K562 (cell line): ENCODE data around the gene MRPL28. TPM values are rescaled to one million over a fixed set of nuclear protein-coding genes. Genes with fewer than 3 reads are reported as not detected.

Experiments
- ATAC-seq: fragments of 200-7000 bp; cut with Tn5 transposase; 3 replicates; pipeline ENCODE4 v1.9.1; 2020; ENCODE audit warnings: moderate library complexity
- BruUV-seq: library from RNA; stranded (reverse); fragments of 400-500 nt; replicated peaks from 2 replicates; lab custom pipeline; 2021; lab: Mats Ljungman, UMichigan
- CTCF ChIA-PET: fragments of 300-600 bp; formaldehyde crosslinking; extraction: SDS; loops from one replicate; lab custom pipeline; 2021; ENCODE audit warnings: low intra/inter-chr PET ratio; lab: Yijun Ruan, JAX
- POLR2A ChIA-PET: fragments of 300-600, 350-650 bp; sonication (Branson Sonifier 250); formaldehyde crosslinking; extraction: SDS; loops from one replicate; lab custom pipeline; 2021; ENCODE audit warnings: antibody characterized with exemption, inconsistent platforms; lab: Yijun Ruan, JAX
- DNase-seq, 4 experiments: peaks; one replicate each; pipeline versions ENCODE4 v3.0.0 to v3.0.0-alpha.2; 2011 to 2018; ENCODE audit warnings: low spot score in 3 of 4, mixed read lengths in 3 of 4; ENCODE audit errors: extremely low read depth in 1 of 4
- FAIRE-seq: peaks from 2 replicates; lab custom pipeline; 2011; peaks lifted over from hg19 to GRCh38; lab: Jason Lieb, UNC
- H2AFZ ChIP-seq: 2 replicates; pipeline ENCODE4 v1.6.0; 2011; ENCODE audit warnings: low read depth, low read length, control low read depth, inconsistent platforms
- H3K27ac ChIP-seq: fragments of 200-600 bp; 3 replicates; pipeline ENCODE4 v1.8.0; 2011; ENCODE audit warnings: low read depth, mild to moderate bottlenecking, control low read depth, inconsistent platforms, low read length, moderate library complexity, mixed read lengths; ENCODE audit errors: extremely low read depth
- H3K27me3 ChIP-seq, 2 experiments: fragments of 300-600 bp in 1 of 2; 2 replicates in 1 of 2; 3 replicates in 1 of 2; pipeline versions ENCODE4 v1.6.0 to v1.8.0; 2011; ENCODE audit warnings: inconsistent platforms in 2 of 2, low read length in 2 of 2, mild to moderate bottlenecking in 1 of 2, mixed read lengths in 1 of 2, moderate library complexity in 1 of 2; ENCODE audit not compliant: control insufficient read depth in 2 of 2, insufficient read depth in 2 of 2
- H3K36me3 ChIP-seq: fragments of 300-600 bp; 3 replicates; pipeline ENCODE4 v1.8.0; 2011; ENCODE audit warnings: mild to moderate bottlenecking, low read length, inconsistent platforms; ENCODE audit not compliant: control insufficient read depth, insufficient read depth
- H3K4me1 ChIP-seq, 2 experiments: fragments of 200-600 bp in 1 of 2; replicated peaks in 1 of 2; 2 replicates in 1 of 2; 3 replicates in 1 of 2; pipeline versions ENCODE4 v1.5.1 to v1.8.0; 2011; ENCODE audit warnings: inconsistent platforms in 2 of 2, low read length in 2 of 2, mild to moderate bottlenecking in 1 of 2, mixed read lengths in 1 of 2, moderate library complexity in 1 of 2; ENCODE audit not compliant: control insufficient read depth in 2 of 2, insufficient read depth in 2 of 2
- H3K4me2 ChIP-seq: 2 replicates; pipeline ENCODE4 v1.6.1; 2011; ENCODE audit warnings: low read length, control low read depth, inconsistent platforms, mixed read lengths; ENCODE audit not compliant: insufficient read depth
- H3K4me3 ChIP-seq: fragments of 200-600 bp; sonication (generic), shearing (Covaris generic); 2 replicates; pipeline ENCODE4 v1.5.1; 2016; ENCODE audit warnings: control low read depth, inconsistent platforms
- H3K79me2 ChIP-seq: fragments of 200-600 bp; 3 replicates; pipeline ENCODE4 v1.8.0; 2011; ENCODE audit warnings: low read length, inconsistent platforms; ENCODE audit not compliant: control insufficient read depth, insufficient read depth
- H3K9ac ChIP-seq, 2 experiments: 2 replicates each; pipeline versions ENCODE4 v1.6.0 to v1.6.1; 2011; ENCODE audit warnings: low read depth in 2 of 2, low read length in 2 of 2, control low read depth in 1 of 2, inconsistent platforms in 1 of 2, mild to moderate bottlenecking in 1 of 2, mixed read lengths in 1 of 2; ENCODE audit not compliant: insufficient read depth in 1 of 2
- H3K9me1 ChIP-seq: one replicate; pipeline ENCODE4 v1.6.0; 2011; ENCODE audit warnings: inconsistent platforms, mild to moderate bottlenecking, low read length, moderate library complexity; ENCODE audit not compliant: control insufficient read depth, insufficient read depth
- H3K9me3 ChIP-seq: replicated peaks from 2 replicates; pipeline ENCODE4 v1.5.1; 2011; ENCODE audit warnings: low read depth, low read length, inconsistent platforms; ENCODE audit not compliant: control insufficient read depth, insufficient read depth
- H4K20me1 ChIP-seq: replicated peaks from 2 replicates; pipeline ENCODE4 v1.6.1; 2011; ENCODE audit warnings: low read length, inconsistent platforms, mixed read lengths; ENCODE audit not compliant: control insufficient read depth, insufficient read depth
- E2F1 ChIP-seq: sonication (generic); formaldehyde crosslinking; IDR thresholded peaks from 2 replicates; pipeline ENCODE4 v1.8.1; 2023; ENCODE audit warnings: mild to moderate bottlenecking, missing genetic modification reagents, moderate library complexity
- WGBS: fragments of 100-300 bp; shearing (Covaris generic); methylation state at CpG from one replicate; pipeline ENCODE4 v1.1.6; 2016; ENCODE audit warnings: low coverage, mixed read lengths; ENCODE audit not compliant: insufficient coverage; ENCODE audit errors: missing lambda C conversion rate; 5-methylcytosine and 5-hydroxymethylcytosine counted together
- in situ Hi-C: fragments of 300-500 bp; cut with MboI; formaldehyde crosslinking; loops from 4 replicates; pipeline ENCODE4 v1.15.0; 2018; ENCODE audit warnings: inconsistent platforms, mixed read lengths
- intact Hi-C: fragments of 100-400 bp; cut with micrococcal nuclease; formaldehyde crosslinking; loops from 2 replicates; pipeline ENCODE4 v1.14.2; 2022
- polyA plus RNA-seq, 8 experiments: library from polyadenylated mRNA; depleted of rRNA in 4 of 8; stranded (reverse) in 5 of 8; unstranded in 3 of 8; fragments of >200 nt; fragmentation: Nextera tagmentation in 2 of 8; fragmentation: Illumina TruSeq in 1 of 8; extraction: Ambion mirVana in 2 of 8; extraction: Trizol in 1 of 8; gene quantifications; 2 replicates each; pipeline versions ENCODE4 v1.2.1 to v1.2.3, GENCODE V29; 2011 to 2014; ENCODE audit warnings: inconsistent platforms in 1 of 8, missing spikeins in 1 of 8
- total RNA-seq, 7 experiments: library from RNA; depleted of rRNA in 6 of 7; stranded (reverse); fragments of >200 nt in 6 of 7; fragmentation: Illumina TruSeq in 2 of 7; extraction: Trizol in 2 of 7; gene quantifications; 2 replicates each; pipeline versions ENCODE4 v1.2.1 to v1.2.3, GENCODE V29; 2011 to 2021; ENCODE audit warnings: low replicate concordance in 1 of 7

Gene MRPL28
- total and polyA plus RNA-seq, 9 of the 15 experiments (the other 6 are each of a cell fraction or from before 2014, with no cell fraction given): 2.5 to 323 (median 175) TPM

- Histone ChIP-seq H3K4me2 (no peak overlapping the region), H3K27me3 (no peaks in the 10 kb centered on the region), H2AFZ (no peak overlapping the region), H3K27ac (no peak overlapping the region), H3K4me3 (no peak overlapping the region), H3K9ac (peak overlapping the region in 1 of 2 experiments; percentile 28; a peak in 1 of 4 replicates), H3K9me1 (peaks cover 4% of the 10 kb centered on the region), H4K20me1 (no peaks in the 10 kb centered on the region), H3K4me1 (peaks cover 6 to 68% of the 10 kb centered on the region in 2 experiments; a peak in 4 of 5 replicates), H3K9me3 (no peaks in the 10 kb centered on the region), H3K36me3 (no peaks in the 10 kb centered on the region), H3K79me2 (no peaks in the 10 kb centered on the region)
- ATAC-seq (no peak), DNase-seq (no peak), FAIRE-seq (no peak)
- intact Hi-C loops (no loop called here), in situ Hi-C loops (no loop called here)
- no TSS peak for BruUV-seq
- WGBS: 73% methylated on average over 36 of the region's 47 CpGs
- CTCF ChIA-PET: no interaction called here
- no peak for TF ChIP-seq E2F1 (CRISPR knock-in tag)
- POLR2A ChIA-PET: interaction anchor here (0.7 kb wide), 1 partner anchor 9 kb away, joined by 4 read pairs; no protein-coding TSS in a partner anchor
Observed at GRCh38 chr16:359871-360697, 10.3 kb downstream of the MRPL28 start.
